D721Med (cell line): ENCODE results near the gene RPL35.

Source experiments
- DNase-seq: peaks from one replicate; pipeline ENCODE4 v3.0.0; 2011; ENCODE audit warnings: low spot score; ENCODE audit not compliant: insufficient read length
- FAIRE-seq: peaks from 2 replicates; lab custom pipeline; 2011; peaks lifted over from hg19 to GRCh38; lab: Jason Lieb, UNC
- TF ChIP-seq, protein P1 (sequence below): IDR thresholded peaks from 2 replicates; pipeline ENCODE4 v1.5.1; 2012; ENCODE audit warnings: mild to moderate bottlenecking, control low read depth; ENCODE audit not compliant: insufficient read depth; ENCODE audit errors: missing control alignments

The RPL35 gene

DNA sequence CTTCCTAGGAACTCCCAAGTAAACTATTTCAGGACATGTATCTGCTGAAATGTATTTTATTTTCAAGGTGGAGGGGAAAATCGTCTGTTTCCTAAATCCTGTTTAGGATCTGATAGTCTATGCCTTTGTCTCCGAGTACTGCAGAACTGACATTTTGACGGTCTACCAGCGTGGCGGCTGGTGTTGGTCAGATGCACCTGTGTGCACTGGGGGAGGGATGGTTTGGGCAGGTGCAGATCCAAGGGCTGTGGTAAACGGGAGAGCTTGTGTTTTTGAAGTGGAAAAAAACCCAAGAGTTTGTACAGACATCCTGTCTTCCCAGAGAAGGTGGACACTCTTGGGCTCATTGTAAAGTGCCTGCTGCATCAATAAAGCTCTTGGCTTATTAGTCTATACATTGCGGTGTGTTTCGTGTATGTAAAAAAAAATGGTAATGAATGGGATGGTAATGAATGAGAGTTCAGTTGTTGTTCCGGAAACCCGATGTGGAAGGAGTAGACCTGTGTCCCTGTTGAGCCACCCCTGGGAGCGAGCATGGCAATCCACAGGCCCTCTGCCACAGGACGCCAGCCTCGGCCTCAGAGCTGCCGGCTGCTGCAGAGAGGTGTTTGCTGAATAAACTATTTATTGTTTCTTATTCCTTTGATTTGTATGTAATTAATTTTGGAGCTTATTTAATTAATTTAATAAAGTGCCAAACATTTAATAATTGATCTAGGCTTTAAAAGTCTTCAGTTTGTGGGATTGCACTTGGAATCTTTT lies 15.4 kb upstream of the RPL35 start:
- DNase-seq (no peak), FAIRE-seq (no peak)
- TF ChIP-seq, protein P1, sequence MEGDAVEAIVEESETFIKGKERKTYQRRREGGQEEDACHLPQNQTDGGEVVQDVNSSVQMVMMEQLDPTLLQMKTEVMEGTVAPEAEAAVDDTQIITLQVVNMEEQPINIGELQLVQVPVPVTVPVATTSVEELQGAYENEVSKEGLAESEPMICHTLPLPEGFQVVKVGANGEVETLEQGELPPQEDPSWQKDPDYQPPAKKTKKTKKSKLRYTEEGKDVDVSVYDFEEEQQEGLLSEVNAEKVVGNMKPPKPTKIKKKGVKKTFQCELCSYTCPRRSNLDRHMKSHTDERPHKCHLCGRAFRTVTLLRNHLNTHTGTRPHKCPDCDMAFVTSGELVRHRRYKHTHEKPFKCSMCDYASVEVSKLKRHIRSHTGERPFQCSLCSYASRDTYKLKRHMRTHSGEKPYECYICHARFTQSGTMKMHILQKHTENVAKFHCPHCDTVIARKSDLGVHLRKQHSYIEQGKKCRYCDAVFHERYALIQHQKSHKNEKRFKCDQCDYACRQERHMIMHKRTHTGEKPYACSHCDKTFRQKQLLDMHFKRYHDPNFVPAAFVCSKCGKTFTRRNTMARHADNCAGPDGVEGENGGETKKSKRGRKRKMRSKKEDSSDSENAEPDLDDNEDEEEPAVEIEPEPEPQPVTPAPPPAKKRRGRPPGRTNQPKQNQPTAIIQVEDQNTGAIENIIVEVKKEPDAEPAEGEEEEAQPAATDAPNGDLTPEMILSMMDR, result no peak

DNA sequence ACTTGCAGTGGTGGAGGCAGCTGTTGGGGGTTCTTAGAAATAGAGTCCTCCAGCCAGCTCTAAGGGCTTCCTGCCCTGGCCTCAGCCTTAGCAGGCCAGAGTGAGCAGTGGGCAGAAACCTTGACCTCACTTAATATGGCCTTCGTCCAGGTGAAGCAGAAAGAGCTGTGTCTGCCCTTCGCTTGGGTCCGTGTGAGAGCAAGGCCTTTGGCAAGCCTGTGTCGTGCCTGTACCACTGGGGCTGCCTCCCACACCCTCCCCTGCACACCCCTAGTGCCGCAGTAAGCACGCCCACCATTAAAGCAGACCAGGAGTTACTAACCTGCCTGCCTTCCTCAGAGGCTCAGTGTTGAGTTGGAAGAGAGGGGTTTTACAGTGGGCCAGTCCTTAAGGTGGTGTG lies 13.7 kb upstream of the RPL35 start:
- no peak for DNase-seq
- no peak for FAIRE-seq
- TF ChIP-seq, protein P1, result no peak

DNA sequence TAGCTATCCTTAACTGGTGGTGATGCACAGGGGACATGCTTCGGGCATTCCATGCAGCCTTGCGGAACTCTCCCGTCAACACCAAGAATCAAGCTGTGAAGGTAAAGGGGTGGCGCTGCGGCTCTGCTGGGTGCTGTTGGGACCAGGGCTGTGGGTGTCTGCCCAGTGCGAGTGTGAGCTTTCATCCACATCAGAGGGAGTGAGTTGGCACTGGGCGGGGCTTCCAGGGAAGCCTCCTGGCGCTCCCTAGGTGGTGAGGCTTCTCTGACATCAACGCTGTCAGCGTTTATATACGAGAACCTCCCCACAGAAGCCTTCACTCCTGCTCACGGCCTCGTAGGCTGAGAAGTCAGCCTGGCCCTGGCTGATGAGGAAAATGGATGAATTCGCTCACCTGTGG lies 11.9 kb upstream of the RPL35 start:
- DNase-seq (no peak), FAIRE-seq (no peak)
- TF ChIP-seq, protein P1, result no peak

DNA sequence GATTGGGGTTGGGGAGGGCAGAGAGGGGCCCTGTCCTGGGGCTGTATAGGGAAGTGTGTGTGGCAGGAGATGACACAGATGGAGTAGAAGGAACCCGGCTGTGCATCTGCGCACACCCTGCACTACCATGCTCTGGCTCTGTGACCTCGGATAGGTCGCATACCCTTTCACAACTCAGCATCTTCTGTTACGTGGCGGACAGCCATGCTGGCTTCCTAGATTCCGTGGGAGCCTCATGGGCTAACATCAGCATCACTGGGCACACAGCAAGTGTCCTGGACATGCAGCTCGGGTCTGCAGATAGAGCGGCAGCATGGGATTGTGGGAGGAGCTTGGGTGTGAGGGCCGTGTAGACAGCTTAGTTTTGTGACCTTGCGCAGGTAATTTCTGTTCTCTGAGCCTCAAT lies 9.4 kb upstream of the RPL35 start:
- FAIRE-seq (no peak), DNase-seq (no peak)
- TF ChIP-seq, protein P1, result no peak

DNA sequence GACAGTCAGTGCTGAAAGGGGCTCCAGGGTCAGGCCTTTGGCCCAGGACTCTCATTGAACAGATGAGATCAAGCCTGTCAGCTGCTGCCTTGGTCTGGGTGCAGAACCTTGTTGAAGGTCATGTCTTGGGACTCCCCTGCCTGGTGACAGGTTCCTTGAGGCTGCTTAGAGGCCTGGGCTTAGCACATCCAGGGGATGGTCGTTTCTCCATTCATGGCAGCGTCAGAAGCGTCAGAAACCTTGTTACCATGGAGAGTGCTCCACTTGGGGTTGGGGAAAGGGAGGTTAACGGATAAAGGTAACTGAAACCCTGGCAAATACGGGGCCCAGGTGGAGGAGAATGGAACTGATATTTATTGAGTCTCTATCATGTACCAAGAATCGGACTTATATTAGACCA lies 9.0 kb upstream of the RPL35 start:
- no peak for FAIRE-seq
- TF ChIP-seq, protein P1, result no peak
- DNase-seq, result no peak

DNA sequence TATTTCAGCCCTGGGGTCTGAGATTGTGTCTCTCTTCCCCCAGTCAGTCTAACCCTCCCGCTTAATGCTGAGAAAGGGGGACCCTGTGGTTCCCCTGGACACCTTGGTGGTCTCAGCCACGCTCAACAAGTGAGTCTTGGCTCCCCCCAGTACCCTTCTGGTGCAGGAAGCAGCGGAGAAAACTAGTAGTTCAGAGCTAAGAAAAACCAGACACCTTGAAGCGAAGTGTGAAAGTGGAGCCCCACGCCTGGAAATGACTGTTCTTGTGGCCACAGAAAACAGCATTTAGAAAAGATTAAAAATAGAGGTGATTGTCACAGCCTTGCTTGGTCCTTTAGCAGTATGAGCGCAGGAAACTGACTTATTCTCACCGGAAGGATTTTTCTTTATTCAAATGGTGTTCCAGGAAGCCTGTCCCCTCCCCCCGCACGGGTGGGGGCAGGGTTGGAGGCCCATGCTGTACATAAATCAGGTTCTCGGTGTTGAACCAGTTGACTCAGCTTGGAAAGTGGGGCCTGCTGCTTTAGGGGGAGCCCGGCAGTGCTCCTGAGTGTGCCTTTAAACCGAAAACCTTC lies 8.3 kb upstream of the RPL35 start:
- TF ChIP-seq, protein P1, result no peak
- FAIRE-seq (no peak), DNase-seq (no peak)

DNA sequence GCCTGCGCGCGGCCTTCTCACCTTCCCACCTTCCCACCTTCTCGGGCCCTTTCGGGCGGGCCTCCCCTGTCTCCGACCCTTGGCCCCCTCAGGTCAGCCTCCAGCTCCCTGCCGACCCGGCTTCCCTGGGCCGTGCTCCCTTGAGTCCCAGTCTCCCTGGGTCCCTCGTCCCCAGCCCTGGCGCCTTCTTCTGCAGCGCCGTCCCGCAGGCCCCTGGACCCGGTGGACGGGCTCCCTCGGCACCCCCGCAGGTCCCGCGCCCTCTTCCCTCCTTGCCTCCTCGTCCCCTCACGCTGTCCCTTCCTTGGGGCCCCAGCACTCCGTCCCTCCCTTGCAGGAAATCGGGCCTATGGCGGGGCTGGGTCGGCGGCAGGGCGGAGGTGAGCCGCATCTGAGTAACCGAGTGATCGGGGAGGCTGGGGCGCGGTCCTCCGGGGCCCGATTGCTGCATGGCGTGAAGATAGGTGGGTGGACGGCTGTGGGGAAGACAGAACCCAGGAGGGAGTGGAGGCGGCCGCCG lies 7.8 kb upstream of the RPL35 start:
- FAIRE-seq (no peak), DNase-seq (no peak)
- TF ChIP-seq, protein P1, result no peak
